Neural crest cell (in vitro differentiated cells): ENCODE measurements around the gene FAM234A. TPM values are rescaled to one million over a fixed set of nuclear protein-coding genes. Genes with fewer than 3 reads are reported as not detected.
"Not testable (repeated sequence)": the region's sequence is repeated elsewhere in the genome, so short reads cannot be mapped to it uniquely, and the experiment has no call there.

Source experiments
- DNase-seq: peaks from one replicate; pipeline ENCODE4 v3.0.0; 2021; ENCODE audit warnings: low read depth, mixed read lengths, low spot score
- H3K27ac Mint-ChIP-seq: one replicate; pipeline ENCODE4 v1.8.0; 2021; ENCODE audit warnings: mild to moderate bottlenecking, mixed read lengths; ENCODE audit not compliant: unreplicated experiment
- H3K27me3 Mint-ChIP-seq: 2 replicates; pipeline ENCODE4 v1.8.0; 2021; ENCODE audit warnings: low read depth, mild to moderate bottlenecking, mixed read lengths
- H3K36me3 Mint-ChIP-seq: 2 replicates; pipeline ENCODE4 v1.8.0; 2021; ENCODE audit warnings: low read depth, mild to moderate bottlenecking, mixed read lengths
- H3K4me1 Mint-ChIP-seq: 2 replicates; pipeline ENCODE4 v1.8.0; 2021; ENCODE audit warnings: mixed read lengths
- H3K4me3 Mint-ChIP-seq: one replicate; pipeline ENCODE4 v1.8.0; 2021; ENCODE audit warnings: mild to moderate bottlenecking, mixed read lengths
- H3K9me3 Mint-ChIP-seq: 2 replicates; pipeline ENCODE4 v1.8.0; 2021; ENCODE audit warnings: mixed read lengths
- total RNA-seq: library from RNA; stranded (reverse); gene quantifications from 2 replicates; pipeline ENCODE4 v1.2.1, GENCODE V29; 2021
- TF ChIP-seq, protein P1 (sequence below): fragments of 200-600 bp; sonication (generic); conservative IDR thresholded peaks from 2 replicates; pipeline ENCODE4 v1.5.0; 2021; ENCODE audit warnings: antibody characterized with exemption, mild to moderate bottlenecking

The FAM234A gene
- total RNA-seq, 1 donor from 2014 or later = 97.8 TPM

DNA sequence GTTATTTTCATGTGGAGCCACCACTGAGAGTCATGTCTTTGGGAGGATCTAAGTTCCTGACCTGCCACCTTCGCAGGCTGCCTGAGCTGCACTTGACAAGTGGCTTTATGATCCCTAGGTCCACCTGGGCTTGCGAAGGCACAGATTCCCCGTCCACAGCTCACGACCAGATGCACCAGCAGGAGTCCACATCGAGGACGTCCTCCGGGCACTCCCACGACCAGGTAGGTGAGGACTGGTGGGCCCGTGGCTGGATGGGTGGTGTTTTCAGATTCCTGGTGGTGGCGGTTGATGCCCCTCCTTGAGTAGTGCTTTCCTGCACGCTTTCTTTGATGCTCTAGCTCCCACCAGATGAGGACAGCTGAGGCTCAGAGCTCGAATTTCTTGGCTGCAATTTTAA, 14.8 kb downstream of the FAM234A start:
- DNase-seq = no peak
- Mint-ChIP-seq H3K36me3 (peaks cover 3% of the 10 kb centered on the region), H3K9me3 (no peaks in the 10 kb centered on the region), H3K4me1 (peaks cover 3% of the 10 kb centered on the region), H3K4me3 (no peak overlapping the region), H3K27ac (no peak overlapping the region), H3K27me3 (no peaks in the 10 kb centered on the region)
- TF ChIP-seq, protein P1, sequence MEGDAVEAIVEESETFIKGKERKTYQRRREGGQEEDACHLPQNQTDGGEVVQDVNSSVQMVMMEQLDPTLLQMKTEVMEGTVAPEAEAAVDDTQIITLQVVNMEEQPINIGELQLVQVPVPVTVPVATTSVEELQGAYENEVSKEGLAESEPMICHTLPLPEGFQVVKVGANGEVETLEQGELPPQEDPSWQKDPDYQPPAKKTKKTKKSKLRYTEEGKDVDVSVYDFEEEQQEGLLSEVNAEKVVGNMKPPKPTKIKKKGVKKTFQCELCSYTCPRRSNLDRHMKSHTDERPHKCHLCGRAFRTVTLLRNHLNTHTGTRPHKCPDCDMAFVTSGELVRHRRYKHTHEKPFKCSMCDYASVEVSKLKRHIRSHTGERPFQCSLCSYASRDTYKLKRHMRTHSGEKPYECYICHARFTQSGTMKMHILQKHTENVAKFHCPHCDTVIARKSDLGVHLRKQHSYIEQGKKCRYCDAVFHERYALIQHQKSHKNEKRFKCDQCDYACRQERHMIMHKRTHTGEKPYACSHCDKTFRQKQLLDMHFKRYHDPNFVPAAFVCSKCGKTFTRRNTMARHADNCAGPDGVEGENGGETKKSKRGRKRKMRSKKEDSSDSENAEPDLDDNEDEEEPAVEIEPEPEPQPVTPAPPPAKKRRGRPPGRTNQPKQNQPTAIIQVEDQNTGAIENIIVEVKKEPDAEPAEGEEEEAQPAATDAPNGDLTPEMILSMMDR = no peak

DNA sequence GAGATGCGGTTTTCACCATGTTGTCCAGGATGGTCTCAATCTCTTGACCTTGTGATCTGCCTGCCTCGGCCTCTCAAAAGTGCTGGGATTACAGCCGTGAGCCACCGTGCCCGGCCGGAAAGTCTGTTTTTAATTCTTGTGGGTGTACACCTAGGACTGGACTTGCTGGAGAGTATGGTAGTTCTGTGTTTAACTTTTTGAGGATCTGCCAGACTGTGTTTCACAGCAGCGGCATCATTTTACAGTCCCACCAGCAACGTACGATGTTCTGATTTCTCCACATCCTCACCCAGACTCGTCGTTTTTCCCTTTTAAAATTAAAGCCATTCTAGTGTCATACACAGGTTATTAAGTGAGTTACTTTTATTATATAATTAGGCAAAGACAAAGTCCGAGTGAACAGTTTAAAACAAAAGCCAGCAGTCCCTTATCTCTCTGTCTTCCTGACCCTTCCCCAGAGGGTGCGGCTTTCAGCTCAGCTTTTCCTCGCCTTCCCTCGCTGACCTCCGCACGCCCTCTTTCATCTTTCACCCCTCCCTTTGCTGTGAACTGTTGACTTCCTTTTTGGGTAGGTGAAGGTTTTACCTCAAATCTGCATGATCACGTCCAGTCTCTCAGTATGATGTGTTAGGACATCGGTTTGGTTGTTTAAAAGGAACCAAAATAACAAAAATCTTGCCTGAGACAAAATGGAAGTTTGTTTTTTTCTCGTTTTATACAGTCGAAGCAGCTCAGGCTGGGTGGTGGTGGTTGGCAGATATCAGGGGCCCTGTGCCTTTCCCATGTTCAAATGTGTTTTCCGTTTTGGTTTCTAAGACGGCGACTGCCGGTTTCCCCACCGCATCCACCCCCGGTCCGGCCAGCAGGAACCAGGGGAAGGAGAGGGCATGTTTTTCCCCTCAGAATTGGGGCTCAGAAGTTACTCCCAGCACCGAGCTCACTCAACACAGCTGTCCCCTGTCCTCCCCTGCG, 18.0 kb downstream of the FAM234A start:
- Mint-ChIP-seq H3K4me1 (peaks cover 3% of the 10 kb centered on the region), H3K9me3 (no peaks in the 10 kb centered on the region), H3K4me3 (no peak overlapping the region), H3K27me3 (no peaks in the 10 kb centered on the region), H3K27ac (peak overlapping the region; percentile 35), H3K36me3 (peaks cover 9% of the 10 kb centered on the region)
- no peak for DNase-seq
- TF ChIP-seq, protein P1 = no peak

DNA sequence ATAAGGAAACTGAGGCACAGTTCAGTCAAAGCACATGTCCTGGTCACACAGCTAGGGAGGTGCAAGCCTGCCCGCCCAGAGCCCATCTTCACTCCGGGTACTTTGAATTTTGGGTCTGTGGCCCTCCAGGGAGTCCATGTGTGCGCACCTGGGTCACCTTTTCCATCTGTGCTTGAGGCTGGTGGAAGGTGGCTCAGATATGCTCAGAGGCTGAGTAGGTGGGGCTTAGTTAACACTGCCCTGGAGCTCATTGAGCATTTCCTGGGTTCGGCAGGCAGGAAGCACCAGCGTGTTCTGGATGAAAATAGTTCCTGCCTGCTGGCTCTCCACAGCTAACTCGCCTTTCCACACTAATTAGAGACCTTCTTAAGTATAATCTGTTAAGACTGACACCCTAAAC, 19.2 kb downstream of the FAM234A start:
- H3K4me3 Mint-ChIP-seq = no peak overlapping the region
- TF ChIP-seq, protein P1 = no peak
- no peak overlapping the region for H3K27ac Mint-ChIP-seq
- no peaks in the 10 kb centered on the region for H3K9me3 Mint-ChIP-seq
- peaks cover 9% of the 10 kb centered on the region for H3K36me3 Mint-ChIP-seq
- no peak for DNase-seq
- no peaks in the 10 kb centered on the region for H3K27me3 Mint-ChIP-seq
- no peaks in the 10 kb centered on the region for H3K4me1 Mint-ChIP-seq

DNA sequence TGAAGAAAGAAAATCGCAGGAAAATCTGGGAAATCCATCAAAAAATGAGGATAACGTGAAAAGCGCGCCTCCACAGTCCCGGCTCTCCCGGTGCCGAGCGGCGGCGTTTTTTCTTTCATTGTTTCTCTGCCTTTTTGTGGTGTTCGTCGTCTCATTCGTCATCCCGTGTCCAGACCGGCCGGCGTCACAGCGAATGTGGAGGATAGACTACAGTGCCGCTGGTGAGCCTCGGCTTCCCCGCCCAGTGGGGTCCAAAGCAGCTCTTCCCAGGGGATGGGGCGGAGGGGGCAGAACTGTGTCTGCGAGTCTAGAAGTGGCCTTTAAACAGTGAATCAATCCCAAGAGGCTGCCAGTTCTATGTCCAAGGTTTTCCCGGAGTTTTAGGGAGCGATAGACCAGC, 19.8 kb downstream of the FAM234A start:
- H3K4me3 Mint-ChIP-seq = no peak overlapping the region
- no peak for DNase-seq
- H3K27me3 Mint-ChIP-seq = no peaks in the 10 kb centered on the region
- peaks cover 9% of the 10 kb centered on the region for H3K36me3 Mint-ChIP-seq
- no peaks in the 10 kb centered on the region for H3K9me3 Mint-ChIP-seq
- TF ChIP-seq, protein P1 = no peak
- no peaks in the 10 kb centered on the region for H3K4me1 Mint-ChIP-seq
- H3K27ac Mint-ChIP-seq = no peak overlapping the region

DNA sequence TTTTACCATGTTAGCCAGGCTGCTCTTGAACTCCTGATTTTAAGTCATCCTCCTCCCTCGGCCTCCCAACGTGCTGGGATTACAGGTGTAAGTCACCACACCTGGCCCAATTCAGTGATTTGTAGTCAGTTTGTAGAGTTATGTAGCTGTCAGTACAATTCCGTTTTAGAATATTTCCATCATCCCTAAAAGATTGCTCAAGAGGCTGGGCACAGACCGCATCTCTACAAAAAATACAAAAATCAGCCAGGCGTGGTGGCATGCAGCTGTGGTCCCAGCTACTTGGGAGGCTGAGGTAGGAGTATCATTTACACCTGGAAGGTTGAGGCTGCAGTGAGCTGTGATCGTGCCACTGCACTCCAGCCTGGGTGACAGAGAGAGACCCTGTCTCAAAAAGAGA, 20.6 kb downstream of the FAM234A start:
- H3K4me1 Mint-ChIP-seq = no peaks in the 10 kb centered on the region
- no peaks in the 10 kb centered on the region for H3K9me3 Mint-ChIP-seq
- H3K36me3 Mint-ChIP-seq = peaks cover 8% of the 10 kb centered on the region
- H3K27me3 Mint-ChIP-seq = no peaks in the 10 kb centered on the region
- TF ChIP-seq, protein P1 = no peak
- no peak overlapping the region for H3K4me3 Mint-ChIP-seq
- H3K27ac Mint-ChIP-seq = no peak overlapping the region
- DNase-seq = no peak

DNA sequence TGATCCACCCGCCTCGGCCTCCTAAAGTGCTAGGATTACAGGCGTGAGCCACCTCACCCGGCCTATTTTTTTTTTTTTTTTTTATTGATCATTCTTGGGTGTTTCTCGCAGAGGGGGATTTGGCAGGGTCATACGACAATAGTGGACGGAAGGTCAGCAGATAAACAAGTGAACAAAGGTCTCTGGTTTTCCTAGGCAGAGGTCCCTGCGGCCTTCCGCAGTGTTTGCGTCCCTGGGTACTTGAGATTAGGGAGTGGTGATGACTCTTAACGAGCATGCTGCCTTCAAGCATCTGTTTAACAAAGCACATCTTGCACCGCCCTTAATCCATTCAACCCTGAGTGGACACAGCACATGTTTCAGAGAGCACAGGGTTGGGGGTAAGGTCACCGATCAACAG, 23.5 kb downstream of the FAM234A start:
- DNase-seq, H3K36me3 Mint-ChIP-seq, H3K27me3 Mint-ChIP-seq, H3K4me1 Mint-ChIP-seq, H3K4me3 Mint-ChIP-seq, H3K27ac Mint-ChIP-seq, H3K9me3 Mint-ChIP-seq: not testable (repeated sequence)
